ENCODE measurements around the gene NOP10. TPM values are rescaled to one million over a fixed set of nuclear protein-coding genes. Genes with fewer than 3 reads are reported as not detected.

The NOP10 gene
- total RNA-seq, 1 experiment from 2014 or later: 392 TPM

- in situ Hi-C loops (cut with HindIII; ENCODE audit: low pct_unique_long_range_greater_than_20kb, low sequenced_read_pairs): no loop called here
- peak; percentile 90 for DNase-seq (ENCODE audit: low read depth, low spot score)
These were observed 5.2 kb downstream of the NOP10 start, which contains the start of gene SLC12A6 for GRCh38 chr15:34337557-34338306. Gene SLC12A6 (minus strand): TSS chr15:34337781. CDS start chr15:34336680, 1,101 bp downstream.

DNA sequence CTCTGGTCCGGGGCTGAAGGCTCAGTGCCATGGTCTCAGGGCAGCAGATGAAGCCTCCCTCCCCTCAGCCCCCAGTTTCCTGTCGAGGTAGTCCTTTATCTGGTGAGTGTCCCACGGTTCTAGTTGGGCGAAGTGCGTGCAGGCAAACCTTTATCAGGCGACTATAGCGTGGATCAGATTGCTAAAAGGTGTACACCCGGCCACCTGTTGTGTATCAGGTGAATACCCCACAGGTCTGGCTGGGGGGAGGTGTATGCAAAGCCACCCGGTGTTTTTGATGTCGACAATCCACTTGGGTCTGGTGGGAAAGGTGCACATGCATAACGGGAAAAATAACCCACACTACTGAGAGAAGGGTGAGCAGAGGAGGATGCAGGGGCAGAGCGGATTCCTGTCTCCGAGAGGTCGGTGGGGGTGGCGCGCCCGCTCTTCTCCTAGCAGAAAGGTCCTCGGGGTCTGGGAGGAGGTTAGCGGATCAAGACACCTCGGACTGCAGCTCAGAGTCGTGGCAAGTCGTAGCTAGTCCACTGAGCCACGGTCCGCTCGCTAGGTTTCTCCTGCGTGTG is 5.9 kb downstream of the NOP10 start:
- DNase-seq (ENCODE audit: low read depth, low spot score): no peak
- in situ Hi-C loops (cut with HindIII; ENCODE audit: low pct_unique_long_range_greater_than_20kb, low sequenced_read_pairs): no loop called here

DNA sequence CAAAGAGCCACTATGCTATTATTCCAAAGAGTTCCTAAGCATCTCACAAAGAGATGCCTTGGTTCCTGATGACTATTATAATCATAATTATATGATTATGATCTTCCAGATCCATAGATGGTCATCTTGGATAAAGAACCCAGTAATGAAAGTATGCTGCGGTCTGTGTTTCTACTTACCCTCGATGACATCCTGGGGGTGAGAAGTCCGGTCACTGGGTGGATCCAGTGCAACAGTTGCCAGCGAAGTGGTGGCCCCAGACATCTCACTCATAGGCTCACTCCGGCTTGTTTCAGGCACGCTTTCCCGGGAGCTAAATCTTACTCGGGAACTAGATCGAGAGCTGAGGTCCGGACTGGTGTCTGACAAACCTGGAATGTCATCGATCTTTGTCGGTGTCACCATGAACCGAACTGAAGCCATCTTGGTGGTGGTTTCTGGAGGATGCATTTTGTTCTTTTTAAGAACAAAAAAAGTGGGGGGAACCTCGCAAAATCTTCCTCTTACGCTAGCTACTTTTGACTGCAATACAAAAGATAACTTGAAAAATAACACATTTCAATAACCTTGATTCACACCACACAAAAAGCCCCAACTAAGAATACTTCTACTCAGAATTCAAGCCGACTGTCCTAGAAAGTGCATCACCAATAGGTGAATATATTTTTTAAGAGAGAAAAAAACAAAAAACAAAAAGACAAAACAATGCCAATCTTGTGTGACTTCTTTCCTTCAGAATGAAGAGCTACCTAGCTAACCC is 6.5 kb downstream of the NOP10 start:
- no peak for DNase-seq (ENCODE audit: low read depth, low spot score)
- in situ Hi-C loops (cut with HindIII; ENCODE audit: low pct_unique_long_range_greater_than_20kb, low sequenced_read_pairs): no loop called here

DNA sequence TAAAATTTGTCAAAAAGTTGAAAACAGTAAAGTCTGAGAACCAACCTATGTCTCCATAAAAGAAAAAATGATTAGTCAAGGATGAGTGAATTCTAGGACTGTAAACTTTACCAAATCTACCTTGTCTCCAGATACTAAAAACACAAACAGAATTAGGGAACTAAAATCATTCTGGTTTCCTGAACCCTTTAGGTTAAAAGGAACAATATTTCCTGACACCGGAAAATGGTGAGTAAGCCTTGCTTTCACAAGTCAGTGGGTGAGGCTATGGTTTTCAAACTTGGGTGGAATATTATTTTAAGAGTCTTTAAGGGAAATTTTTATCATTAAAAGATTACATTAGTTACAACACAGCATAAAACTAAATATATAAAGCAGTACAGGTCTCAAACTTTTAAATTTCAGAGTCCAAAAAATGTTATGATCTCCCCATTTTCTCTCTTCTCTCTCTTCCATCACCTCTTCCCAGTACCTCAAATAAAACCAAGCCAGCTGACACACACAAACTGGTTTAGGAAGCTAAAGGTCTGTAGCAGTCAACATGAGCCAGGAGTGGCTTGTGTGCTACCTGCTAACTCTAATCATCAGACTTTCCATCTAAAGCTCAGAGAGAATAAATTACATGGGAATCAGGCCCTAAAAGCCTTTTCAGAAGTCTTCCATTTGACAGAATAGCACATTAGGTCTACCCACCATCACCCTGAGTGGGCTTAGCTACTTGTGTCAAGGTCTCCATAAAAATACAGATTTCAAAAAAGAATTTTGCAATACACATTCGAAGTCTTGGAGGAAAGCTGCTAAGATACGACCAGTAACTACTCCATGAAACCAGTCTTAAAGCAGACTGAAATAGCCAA is 7.5 kb downstream of the NOP10 start:
- DNase-seq (ENCODE audit: low read depth, low spot score): no peak
- in situ Hi-C loops (cut with HindIII; ENCODE audit: low pct_unique_long_range_greater_than_20kb, low sequenced_read_pairs): no loop called here

DNA sequence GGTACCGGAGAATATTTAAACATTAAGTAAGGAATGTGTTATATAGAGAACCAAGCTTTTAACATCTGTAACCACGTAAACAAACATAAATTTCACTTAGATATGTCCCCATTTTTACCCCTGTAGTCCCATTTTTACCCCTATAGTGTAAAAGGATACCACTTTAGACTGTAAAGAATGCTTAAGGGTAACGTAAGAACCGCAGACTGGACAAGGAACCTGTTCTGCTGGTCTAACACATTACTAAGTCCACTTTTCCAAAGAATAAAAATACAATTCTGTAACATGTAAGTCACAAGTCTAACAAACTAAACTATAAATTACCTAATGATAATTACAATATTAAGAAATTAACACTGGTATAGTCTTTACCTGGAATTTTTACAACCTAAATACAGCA is 8.3 kb downstream of the NOP10 start:
- in situ Hi-C loops (cut with HindIII; ENCODE audit: low pct_unique_long_range_greater_than_20kb, low sequenced_read_pairs): no loop called here
- DNase-seq (ENCODE audit: low read depth, low spot score): no peak

- no peak for DNase-seq (ENCODE audit: low read depth, low spot score)
- in situ Hi-C loops (cut with HindIII; ENCODE audit: low pct_unique_long_range_greater_than_20kb, low sequenced_read_pairs): no loop called here
These were observed 10.3 kb downstream of the NOP10 start for GRCh38 chr15:34332553-34333120.

DNA sequence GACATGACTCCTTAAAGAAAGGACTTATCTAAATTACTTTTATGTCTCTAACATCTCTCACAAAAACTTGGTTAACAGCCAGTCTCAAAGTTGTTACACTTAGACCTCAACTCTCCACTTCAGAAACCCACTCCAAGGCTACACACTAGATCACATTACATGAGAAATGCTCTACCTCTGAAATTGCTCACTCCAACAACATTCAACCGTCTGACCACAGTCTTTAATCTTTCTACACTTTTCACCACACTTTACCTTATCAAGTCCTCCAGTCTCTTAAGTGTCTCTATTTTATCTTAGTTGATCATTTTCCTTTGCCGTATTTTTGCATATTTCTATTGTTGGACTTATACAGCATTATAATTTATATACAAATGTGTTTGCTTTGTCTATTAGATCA is 11.1 kb downstream of the NOP10 start:
- in situ Hi-C loops (cut with HindIII; ENCODE audit: low pct_unique_long_range_greater_than_20kb, low sequenced_read_pairs): no loop called here
- no peak for DNase-seq (ENCODE audit: low read depth, low spot score)

DNA sequence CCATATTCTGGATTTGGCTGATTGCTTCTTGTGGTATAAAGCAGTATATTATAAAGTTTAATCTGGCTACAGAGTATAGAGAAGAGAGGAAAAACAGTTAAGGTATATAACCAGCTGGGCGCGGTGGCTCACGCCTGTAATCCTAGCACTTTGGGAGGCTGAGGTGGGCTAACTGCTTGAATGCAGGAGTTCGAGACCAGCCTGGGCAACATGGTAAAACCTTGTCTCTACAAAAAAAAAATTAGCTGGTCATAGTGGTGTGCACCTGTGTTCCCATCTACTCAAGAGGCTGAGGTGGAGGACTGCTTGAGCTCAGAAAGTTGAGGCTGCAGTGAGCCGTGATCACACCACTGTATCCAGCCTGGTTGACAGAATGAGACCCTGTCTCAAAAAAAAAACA is 12.7 kb downstream of the NOP10 start:
- in situ Hi-C loops (cut with HindIII; ENCODE audit: low pct_unique_long_range_greater_than_20kb, low sequenced_read_pairs): no loop called here

GRCh38 chr15:34329006-34329405 is 13.9 kb downstream of the NOP10 start:
- in situ Hi-C loops (cut with HindIII; ENCODE audit: low pct_unique_long_range_greater_than_20kb, low sequenced_read_pairs): no loop called here

More for the DNA sequence above, 12.7 kb downstream of the NOP10 start:
- DNase-seq (ENCODE audit: low read depth, low spot score): no peak

DNA sequence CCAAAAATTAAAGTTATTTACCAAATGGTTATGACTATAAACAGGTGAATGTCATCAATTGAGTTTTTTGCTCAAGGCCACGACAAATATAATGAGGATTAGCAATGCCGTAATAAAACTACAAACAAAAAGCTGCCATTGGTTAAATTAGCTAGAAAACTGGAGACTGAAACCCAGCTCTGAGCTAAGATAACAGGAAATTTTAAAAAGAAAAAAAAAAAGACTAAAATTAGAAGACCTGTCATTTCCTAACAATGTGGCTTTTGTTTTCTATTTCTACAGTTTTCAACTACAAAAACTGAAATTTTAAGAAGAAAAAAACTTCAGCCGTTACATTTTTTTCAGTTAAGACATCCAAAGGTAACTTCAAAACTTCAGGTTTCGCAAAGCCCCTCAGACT is 15.0 kb downstream of the NOP10 start:
- DNase-seq (ENCODE audit: low read depth, low spot score): no peak
- in situ Hi-C loops (cut with HindIII; ENCODE audit: low pct_unique_long_range_greater_than_20kb, low sequenced_read_pairs): no loop called here

More at GRCh38 chr15:34329006-34329405, 13.9 kb downstream of the NOP10 start:
- DNase-seq (ENCODE audit: low read depth, low spot score): no peak

GRCh38 chr15:34325368-34325767 is 17.6 kb downstream of the NOP10 start:
- DNase-seq (ENCODE audit: low read depth, low spot score): no peak
- in situ Hi-C loops (cut with HindIII; ENCODE audit: low pct_unique_long_range_greater_than_20kb, low sequenced_read_pairs): no loop called here

DNA sequence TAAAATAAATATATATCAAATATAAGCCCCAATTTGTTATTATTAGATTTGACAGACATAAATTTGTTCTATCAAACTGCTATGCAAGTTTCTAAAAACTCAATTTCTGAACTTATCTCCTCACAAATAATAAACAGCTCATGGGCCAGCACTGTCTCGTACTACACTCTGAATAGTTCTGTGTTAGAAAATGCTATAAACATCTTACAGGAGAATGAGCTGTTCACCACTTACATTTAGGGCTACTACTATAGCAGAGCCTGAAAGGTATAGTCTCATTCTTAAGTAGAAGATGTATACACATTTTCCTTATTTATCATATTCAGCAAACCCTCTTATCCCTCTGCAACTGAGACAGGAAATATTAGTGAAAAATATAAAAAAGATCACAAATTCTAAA is 18.0 kb downstream of the NOP10 start:
- no peak for DNase-seq (ENCODE audit: low read depth, low spot score)
- in situ Hi-C loops (cut with HindIII; ENCODE audit: low pct_unique_long_range_greater_than_20kb, low sequenced_read_pairs): no loop called here

DNA sequence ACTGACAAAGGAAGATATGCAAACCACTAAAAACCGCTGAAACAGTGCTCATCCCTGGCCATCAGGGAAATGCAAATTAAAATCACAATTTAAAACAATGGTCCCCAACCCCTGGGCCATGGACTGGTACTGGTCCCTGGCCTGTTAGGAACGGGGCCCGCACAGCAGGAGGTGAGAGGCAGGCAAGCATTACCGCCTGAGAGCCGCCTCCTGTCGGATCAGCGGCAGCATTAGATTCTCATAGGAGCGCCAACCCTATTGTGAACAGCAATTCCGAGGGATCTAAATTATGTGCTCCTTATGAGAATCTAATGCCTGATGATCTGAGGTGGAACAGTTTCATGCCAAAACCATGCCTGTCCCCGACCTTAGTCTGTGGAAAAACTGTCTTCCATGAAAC is 19.7 kb downstream of the NOP10 start:
- in situ Hi-C loops (cut with HindIII; ENCODE audit: low pct_unique_long_range_greater_than_20kb, low sequenced_read_pairs): no loop called here

DNA sequence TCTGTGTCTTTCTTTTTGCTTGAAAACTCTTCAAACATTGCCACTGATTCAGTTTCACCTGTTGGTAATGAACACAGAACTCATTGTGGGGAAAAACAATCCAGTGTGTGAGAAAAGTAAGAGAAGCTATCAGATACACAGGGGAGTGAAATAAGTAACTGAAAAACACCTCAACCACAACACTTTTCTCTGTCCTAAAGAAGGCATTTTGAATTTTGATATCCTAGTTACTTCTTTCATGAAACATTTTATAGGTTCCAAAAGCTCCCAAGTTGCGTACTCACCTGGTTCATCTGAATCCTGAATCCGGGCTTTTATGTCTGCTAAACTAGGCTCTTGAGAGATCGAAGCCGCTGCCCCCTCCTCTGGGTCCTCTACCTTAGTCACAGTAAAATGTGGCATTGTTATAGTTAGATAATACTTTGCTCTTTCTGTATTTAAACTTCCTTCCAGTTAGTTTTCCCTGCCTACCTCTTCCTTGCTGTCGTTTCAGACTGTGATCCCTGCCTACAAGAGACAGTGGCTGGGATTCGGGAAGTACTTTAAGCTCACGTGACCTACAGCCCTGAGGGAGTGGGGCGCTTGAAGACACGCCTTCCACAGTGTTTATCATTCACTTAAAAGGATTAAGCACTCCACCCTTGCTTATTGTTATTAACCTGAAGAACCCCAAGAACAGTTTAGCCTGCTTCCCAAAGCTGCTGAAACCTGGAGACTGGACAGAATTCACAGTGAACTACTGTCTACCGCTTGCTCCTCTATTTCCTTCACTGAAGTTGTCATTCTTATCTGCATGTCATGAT is 24.5 kb downstream of the NOP10 start:
- DNase-seq (ENCODE audit: low read depth, low spot score): peak; percentile 40
- in situ Hi-C loops (cut with HindIII; ENCODE audit: low pct_unique_long_range_greater_than_20kb, low sequenced_read_pairs): no loop called here

More for the DNA sequence above, 19.7 kb downstream of the NOP10 start:
- DNase-seq (ENCODE audit: low read depth, low spot score): no peak

- no peak for DNase-seq (ENCODE audit: low read depth, low spot score)
- in situ Hi-C loops (cut with HindIII; ENCODE audit: low pct_unique_long_range_greater_than_20kb, low sequenced_read_pairs): no loop called here
These were observed 28.1 kb downstream of the NOP10 start for GRCh38 chr15:34314491-34315490.

- in situ Hi-C loops (cut with HindIII; ENCODE audit: low pct_unique_long_range_greater_than_20kb, low sequenced_read_pairs): no loop called here
- no peak for DNase-seq (ENCODE audit: low read depth, low spot score)
These were observed 31.4 kb downstream of the NOP10 start for GRCh38 chr15:34311563-34311962.
